ENCODE results near the gene PLCG1.

PLCG1 gene

GRCh38 chr20:41136680-41137613 is at the start of gene PLCG1:
Gene PLCG1, plus strand, starts transcription at chr20:41137543. Its CDS starts 99 bp downstream, at chr20:41137642.
- no peak for TF ChIP-seq CTCF (IDR thresholded peaks at IDR 0.05; ENCODE audit: low read depth, low read length, missing control alignments)
- H3K4me3 ChIP-seq (replicated peaks; ENCODE audit: low read depth, low read length): peak within 1 kb of the TSS; percentile 74
- no peak for DNase-seq (ENCODE audit: extremely low read depth, low read depth)

- no peak for TF ChIP-seq CTCF (IDR thresholded peaks at IDR 0.05; ENCODE audit: low read depth, low read length, missing control alignments)
- H3K4me3 ChIP-seq (replicated peaks; ENCODE audit: low read depth, low read length): no peak overlapping the region
Measured at GRCh38 chr20:41087777-41088176, 49.6 kb upstream of the PLCG1 start.

GRCh38 chr20:41089555-41089954 is 47.8 kb upstream of the PLCG1 start:
- no peak overlapping the region for H3K4me3 ChIP-seq (replicated peaks; ENCODE audit: low read depth, low read length)
- TF ChIP-seq CTCF (IDR thresholded peaks at IDR 0.05; ENCODE audit: low read depth, low read length, missing control alignments): no peak
- no peak for DNase-seq (ENCODE audit: extremely low read depth, low read depth)

More at GRCh38 chr20:41087777-41088176, 49.6 kb upstream of the PLCG1 start:
- no peak for DNase-seq (ENCODE audit: extremely low read depth, low read depth)

- H3K4me3 ChIP-seq (replicated peaks; ENCODE audit: low read depth, low read length): no peak overlapping the region
- no peak for TF ChIP-seq CTCF (IDR thresholded peaks at IDR 0.05; ENCODE audit: low read depth, low read length, missing control alignments)
- no peak for DNase-seq (ENCODE audit: extremely low read depth, low read depth)
Measured at GRCh38 chr20:41091927-41092326, 45.4 kb upstream of the PLCG1 start.

GRCh38 chr20:41094353-41095055 is 42.8 kb upstream of the PLCG1 start:
- H3K4me3 ChIP-seq (replicated peaks; ENCODE audit: low read depth, low read length): no peak overlapping the region
- no peak for TF ChIP-seq CTCF (IDR thresholded peaks at IDR 0.05; ENCODE audit: low read depth, low read length, missing control alignments)
- DNase-seq (ENCODE audit: extremely low read depth, low read depth): no peak

- no peak for DNase-seq (ENCODE audit: extremely low read depth, low read depth)
- no peak overlapping the region for H3K4me3 ChIP-seq (replicated peaks; ENCODE audit: low read depth, low read length)
- TF ChIP-seq CTCF (IDR thresholded peaks at IDR 0.05; ENCODE audit: low read depth, low read length, missing control alignments): peak; percentile 79
Measured at GRCh38 chr20:41095110-41095969, 42.0 kb upstream of the PLCG1 start.

All from HFF-Myc (cell line).